Measurements from ENCODE around the gene OTOG. TPM values are rescaled to one million over a fixed set of nuclear protein-coding genes. Genes with fewer than 3 reads are reported as not detected.

Gene OTOG
- total RNA-seq, 4 donors from 2014 or later, result not detected

- WGBS, 2 donors, result 90 to 96% methylated on average over 9 of the region's 9 CpGs
- no peak overlapping the region for H3K4me3 ChIP-seq (ENCODE audit: low read depth, poor library complexity, severe bottlenecking)
- no peak for DNase-seq (ENCODE audit: low spot score in 2 of 2)
- intact Hi-C loops (cut with DNase I; ENCODE audit: low total_unique reads), result no loop called here
- TF ChIP-seq POLR2A (IDR thresholded peaks at IDR 0.05), result no peak
- TF ChIP-seq, protein P1, sequence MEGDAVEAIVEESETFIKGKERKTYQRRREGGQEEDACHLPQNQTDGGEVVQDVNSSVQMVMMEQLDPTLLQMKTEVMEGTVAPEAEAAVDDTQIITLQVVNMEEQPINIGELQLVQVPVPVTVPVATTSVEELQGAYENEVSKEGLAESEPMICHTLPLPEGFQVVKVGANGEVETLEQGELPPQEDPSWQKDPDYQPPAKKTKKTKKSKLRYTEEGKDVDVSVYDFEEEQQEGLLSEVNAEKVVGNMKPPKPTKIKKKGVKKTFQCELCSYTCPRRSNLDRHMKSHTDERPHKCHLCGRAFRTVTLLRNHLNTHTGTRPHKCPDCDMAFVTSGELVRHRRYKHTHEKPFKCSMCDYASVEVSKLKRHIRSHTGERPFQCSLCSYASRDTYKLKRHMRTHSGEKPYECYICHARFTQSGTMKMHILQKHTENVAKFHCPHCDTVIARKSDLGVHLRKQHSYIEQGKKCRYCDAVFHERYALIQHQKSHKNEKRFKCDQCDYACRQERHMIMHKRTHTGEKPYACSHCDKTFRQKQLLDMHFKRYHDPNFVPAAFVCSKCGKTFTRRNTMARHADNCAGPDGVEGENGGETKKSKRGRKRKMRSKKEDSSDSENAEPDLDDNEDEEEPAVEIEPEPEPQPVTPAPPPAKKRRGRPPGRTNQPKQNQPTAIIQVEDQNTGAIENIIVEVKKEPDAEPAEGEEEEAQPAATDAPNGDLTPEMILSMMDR (IDR thresholded peaks at IDR 0.05), result no peak
These were observed 22.8 kb upstream of the OTOG start for GRCh38 chr11:17524221-17524620.

DNA sequence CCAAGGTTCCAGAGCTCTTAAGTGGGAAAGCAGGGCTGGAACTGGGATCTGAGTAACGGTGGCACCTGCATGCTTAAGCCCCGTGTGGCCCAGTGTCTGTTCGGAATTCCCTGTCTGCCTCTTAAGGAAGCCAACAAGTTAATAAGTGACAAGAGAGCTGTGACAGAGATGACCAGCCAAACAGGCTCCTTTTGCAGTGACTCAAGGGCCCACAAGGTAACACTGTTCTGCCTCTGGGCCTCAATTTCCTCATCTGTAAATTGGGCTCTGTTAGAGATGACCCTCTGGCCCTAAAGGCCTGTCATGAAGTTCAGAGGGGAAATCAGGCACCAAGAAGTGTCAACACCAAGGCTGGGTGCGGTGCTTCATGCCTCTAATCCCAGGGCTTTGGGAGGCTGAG, 21.5 kb upstream of the OTOG start:
- intact Hi-C loops (cut with DNase I; ENCODE audit: low total_unique reads), result no loop called here
- WGBS, 2 donors, result 84 to 86% methylated on average over 4 of the region's 4 CpGs
- no peak overlapping the region for H3K4me3 ChIP-seq (ENCODE audit: low read depth, poor library complexity, severe bottlenecking)
- TF ChIP-seq, protein P1 (IDR thresholded peaks at IDR 0.05), result no peak
- TF ChIP-seq POLR2A (IDR thresholded peaks at IDR 0.05), result no peak
- DNase-seq (ENCODE audit: low spot score in 2 of 2), result no peak

- H3K4me3 ChIP-seq (ENCODE audit: low read depth, poor library complexity, severe bottlenecking), result no peak overlapping the region
- DNase-seq (ENCODE audit: low spot score in 2 of 2), result no peak
- 81 to 85% methylated on average over 13 of the region's 13 CpGs for WGBS, 2 donors
- intact Hi-C loops (cut with DNase I; ENCODE audit: low total_unique reads), result no loop called here
- TF ChIP-seq POLR2A (IDR thresholded peaks at IDR 0.05), result no peak
- TF ChIP-seq, protein P1 (IDR thresholded peaks at IDR 0.05), result no peak
These were observed 20.7 kb upstream of the OTOG start for GRCh38 chr11:17526326-17526725.

DNA sequence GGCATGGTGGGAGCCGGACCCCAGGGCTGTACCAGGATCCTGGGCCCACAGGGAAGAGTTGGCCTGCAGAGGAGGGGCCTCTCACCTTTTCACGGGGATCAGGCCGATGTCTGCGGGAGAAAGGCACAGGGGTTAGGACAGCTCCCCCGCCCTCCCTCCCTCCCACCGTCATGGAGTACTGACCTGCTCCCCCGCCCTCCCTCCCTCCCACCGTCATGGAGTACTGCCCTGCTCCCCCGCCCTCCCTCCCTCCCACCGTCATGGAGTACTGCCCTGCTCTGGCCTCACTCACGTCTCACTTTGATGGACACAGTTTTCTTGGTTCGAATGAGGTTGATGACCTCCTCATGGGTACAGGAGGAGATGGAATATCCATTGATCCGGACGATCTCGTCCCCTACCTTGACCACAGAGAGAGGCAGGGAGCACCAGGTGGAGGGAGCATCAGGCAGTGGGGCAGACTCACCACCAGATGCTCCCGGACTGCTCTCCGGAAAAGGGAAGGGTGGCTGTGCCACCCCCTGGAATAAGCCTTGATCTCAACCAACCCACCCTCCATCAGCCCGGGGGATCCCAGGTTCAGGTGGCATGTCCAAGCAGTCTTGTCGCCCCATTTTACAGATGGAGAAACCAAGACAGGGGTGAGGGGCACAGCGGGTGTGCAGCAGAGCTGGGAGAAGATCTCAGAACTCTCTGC, 20.0 kb upstream of the OTOG start:
- H3K4me3 ChIP-seq (ENCODE audit: low read depth, poor library complexity, severe bottlenecking), result no peak overlapping the region
- 84 to 87% methylated on average over 13 to 17 of the region's 20 CpGs for WGBS, 2 donors
- intact Hi-C loops (cut with DNase I; ENCODE audit: low total_unique reads), result no loop called here
- no peak for TF ChIP-seq POLR2A (IDR thresholded peaks at IDR 0.05)
- TF ChIP-seq, protein P1 (IDR thresholded peaks at IDR 0.05), result no peak
- no peak for DNase-seq (ENCODE audit: low spot score in 2 of 2)

- 57 to 63% methylated on average over 3 of the region's 3 CpGs for WGBS, 2 donors
- TF ChIP-seq POLR2A (IDR thresholded peaks at IDR 0.05), result no peak
- TF ChIP-seq, protein P1 (IDR thresholded peaks at IDR 0.05), result no peak
- no peak for DNase-seq (ENCODE audit: low spot score in 2 of 2)
- no peak overlapping the region for H3K4me3 ChIP-seq (ENCODE audit: low read depth, poor library complexity, severe bottlenecking)
- intact Hi-C loops (cut with DNase I; ENCODE audit: low total_unique reads), result no loop called here
These were observed 19.4 kb upstream of the OTOG start for GRCh38 chr11:17527628-17527995.

DNA sequence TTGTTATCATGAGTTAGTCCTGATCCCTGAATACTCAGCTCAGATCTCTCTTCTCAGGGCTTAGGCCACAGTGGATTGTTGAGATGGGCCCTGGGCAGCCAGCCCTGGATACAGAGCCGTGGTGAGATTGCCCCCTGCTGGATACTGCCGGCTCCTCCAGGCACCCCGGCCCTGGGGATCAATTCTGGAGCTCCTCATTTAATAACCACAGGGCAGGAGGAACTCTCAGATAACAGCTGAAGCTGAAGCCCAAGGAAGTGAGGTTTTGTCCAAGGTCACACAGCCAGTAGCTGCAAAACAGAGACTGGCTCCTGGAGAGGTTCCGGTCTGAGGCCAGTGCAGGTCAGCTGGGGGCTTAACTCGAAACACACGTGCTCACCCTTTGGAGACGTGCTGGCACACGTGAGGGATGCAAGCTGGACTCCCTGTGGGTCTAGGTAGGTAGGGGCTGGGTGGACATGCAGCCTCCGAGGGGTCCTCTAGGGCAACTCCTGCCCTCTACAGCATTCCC, 18.8 kb upstream of the OTOG start:
- DNase-seq (ENCODE audit: low spot score in 2 of 2), result no peak
- no peak overlapping the region for H3K4me3 ChIP-seq (ENCODE audit: low read depth, poor library complexity, severe bottlenecking)
- WGBS, 2 donors, result 47 to 53% methylated on average over 9 of the region's 9 CpGs
- intact Hi-C loops (cut with DNase I; ENCODE audit: low total_unique reads), result no loop called here
- TF ChIP-seq, protein P1 (IDR thresholded peaks at IDR 0.05), result no peak
- TF ChIP-seq POLR2A (IDR thresholded peaks at IDR 0.05), result no peak

All from lower leg skin (tissue), 4 donors.